NCI-H128 (cell line): ENCODE results near the gene STOX2.
"Not testable (repeated sequence)": the region's sequence is repeated elsewhere in the genome, so short reads cannot be mapped to it uniquely, and the experiment has no call there.

ENCODE experiments used
- DNase-seq: peaks from one replicate; lab custom pipeline; 2025; ENCODE audit not compliant: unreplicated experiment; lab: John Stamatoyannopoulos, UW

Gene STOX2

GRCh38 chr4:183934761-183935160, 29.7 kb downstream of the STOX2 start:
- DNase-seq, result no peak

GRCh38 chr4:183935355-183936005, 30.4 kb downstream of the STOX2 start:
- DNase-seq, result no peak

GRCh38 chr4:183936047-183936446, 30.9 kb downstream of the STOX2 start:
- DNase-seq, result no peak

DNA sequence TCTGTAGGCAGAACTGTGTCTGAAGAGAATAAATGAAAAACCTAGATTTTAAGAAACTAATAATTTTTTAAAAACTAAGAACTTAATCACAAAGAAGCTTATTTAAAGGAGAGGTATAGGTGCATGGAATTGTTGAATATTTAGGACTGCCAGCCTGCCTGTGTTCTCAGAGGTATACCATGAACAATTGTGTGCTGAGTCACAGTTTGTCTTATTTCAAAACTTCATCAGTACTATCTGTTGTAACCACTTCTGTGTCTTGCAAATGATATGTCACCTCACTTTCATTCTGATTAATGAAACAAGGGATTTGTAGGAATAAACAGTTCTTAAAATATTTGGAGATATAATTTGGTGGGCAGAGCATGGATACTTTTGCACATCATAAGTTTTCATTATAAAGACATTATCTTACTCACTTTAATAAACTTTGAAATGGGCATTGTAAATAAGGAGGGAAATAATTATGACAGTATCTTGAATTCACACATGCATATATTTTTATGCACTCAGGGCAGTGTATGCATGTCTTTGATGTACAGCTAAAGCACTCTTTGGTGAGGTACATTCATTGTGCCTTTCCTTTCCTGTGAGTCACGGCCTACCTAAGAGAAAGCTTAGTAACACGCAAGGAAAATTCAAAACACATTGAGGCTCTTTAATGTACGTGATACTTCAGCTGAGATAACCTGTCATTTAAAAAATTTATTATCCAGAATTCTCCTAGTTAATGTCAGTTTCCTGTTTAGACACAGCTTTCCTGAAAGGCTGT, 31.7 kb downstream of the STOX2 start:
- DNase-seq, result no peak

- DNase-seq, result no peak
Observed at GRCh38 chr4:183940864-183941263, 35.8 kb downstream of the STOX2 start.

GRCh38 chr4:183941964-183942363, 36.9 kb downstream of the STOX2 start:
- DNase-seq, result no peak

GRCh38 chr4:183945741-183946140, 40.6 kb downstream of the STOX2 start:
- no peak for DNase-seq

DNA sequence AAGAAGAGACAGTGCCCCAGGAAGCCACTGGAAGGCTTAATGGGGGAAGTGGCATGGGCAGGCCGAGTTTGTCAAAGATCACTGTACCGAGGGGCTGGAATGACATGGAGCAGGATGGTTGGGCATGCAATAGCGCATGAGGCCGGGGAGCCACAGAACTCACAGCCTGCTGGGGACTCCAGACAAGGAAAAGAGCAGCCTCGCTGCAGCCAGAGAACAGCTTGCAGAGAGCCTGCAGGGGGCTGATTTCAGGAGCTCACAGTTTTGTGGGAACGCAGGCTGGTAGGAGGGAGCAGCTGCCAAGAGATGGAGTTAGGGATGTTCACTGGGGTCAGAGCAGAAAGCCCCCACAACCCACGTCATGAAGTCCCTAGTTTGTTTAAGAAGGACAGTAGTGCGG, 45.4 kb downstream of the STOX2 start:
- no peak for DNase-seq

DNA sequence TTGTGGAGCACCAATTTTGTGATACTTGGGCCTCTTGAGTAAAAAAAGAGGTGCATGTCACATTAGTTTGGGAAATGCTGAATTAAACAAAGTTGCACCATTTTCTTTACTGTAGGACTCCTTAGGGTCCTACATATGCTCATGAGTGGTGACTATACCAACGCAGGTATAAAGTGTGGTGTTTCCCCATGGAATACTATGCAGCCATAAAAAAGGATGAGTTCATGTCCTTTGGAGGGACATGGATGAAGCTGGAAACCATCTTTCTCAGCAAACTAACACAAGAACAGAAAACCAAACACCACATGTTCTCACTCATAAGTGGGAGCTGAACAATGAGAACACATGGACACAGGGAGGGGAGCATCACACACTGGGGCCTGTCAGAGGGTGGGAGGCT, 47.5 kb downstream of the STOX2 start:
- not testable (repeated sequence) for DNase-seq

GRCh38 chr4:183959319-183960045, 54.4 kb downstream of the STOX2 start:
- no peak for DNase-seq

DNA sequence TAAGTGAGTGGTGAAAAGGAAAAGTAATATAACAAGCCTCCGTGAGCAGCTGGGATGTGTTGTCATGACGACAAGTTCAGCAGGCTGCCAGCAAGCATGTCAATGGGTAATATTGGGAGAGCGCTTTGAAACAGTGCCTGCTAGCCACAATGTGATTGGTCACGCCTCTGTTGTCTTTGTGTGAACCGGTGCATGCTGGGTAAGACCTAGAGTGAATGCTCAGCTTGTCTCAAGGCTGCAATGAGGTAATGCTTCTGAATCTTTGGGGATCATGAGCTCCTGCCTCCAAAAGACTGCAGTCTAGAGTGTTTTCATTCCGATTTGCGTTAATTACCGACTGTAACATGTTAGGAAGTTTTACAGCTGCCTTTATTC, 54.9 kb downstream of the STOX2 start:
- DNase-seq, result peak; percentile 45

DNA sequence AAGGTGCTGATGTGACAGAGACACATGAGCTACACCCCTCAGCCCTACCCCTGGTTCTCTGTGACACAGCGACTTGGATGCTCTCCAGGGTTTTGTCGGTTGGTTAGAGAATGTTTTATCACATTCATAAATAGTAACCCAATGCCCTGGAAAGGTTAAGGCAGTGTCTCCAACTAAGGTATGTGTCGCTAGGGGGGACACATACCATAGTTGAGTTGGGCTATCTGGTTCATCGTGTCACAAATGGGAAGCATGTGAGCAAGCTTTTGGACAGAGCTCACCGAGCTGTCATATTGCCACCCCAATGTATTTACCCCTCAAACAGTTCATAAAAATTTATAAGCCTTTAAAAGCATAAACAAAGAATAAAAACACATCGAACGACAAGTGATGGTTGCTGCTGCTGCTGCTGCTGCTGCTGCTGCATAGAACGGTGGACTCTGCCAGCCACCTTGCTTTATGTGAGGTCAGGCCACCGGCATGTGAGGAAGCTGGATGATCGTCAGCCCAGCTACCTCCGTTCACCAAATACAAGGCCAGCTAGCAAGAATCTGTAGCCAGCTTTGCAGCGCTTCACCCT, 55.9 kb downstream of the STOX2 start:
- DNase-seq, result no peak

GRCh38 chr4:183961795-183962194, 56.7 kb downstream of the STOX2 start:
- peak; percentile 31 for DNase-seq

DNA sequence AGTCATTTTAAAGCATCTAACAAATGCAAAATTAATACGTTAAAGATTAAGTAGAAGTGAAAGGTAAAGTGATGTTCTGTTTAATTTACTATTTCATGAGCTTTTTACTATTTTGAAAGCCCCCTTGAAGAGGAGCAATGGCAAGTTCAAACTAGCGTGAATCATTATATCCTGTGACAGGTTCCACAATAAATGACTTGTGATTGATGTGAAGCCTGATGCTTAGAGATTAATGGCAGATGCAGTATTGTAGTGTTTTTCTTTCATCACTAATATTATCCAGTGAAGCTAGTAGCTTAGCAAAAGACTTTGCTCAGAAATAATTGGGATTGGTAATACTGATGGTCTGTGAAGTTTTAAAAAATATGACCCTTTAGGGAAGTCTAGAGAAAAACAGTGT, 57.3 kb downstream of the STOX2 start:
- DNase-seq, result no peak

GRCh38 chr4:183966371-183966770, 61.3 kb downstream of the STOX2 start:
- DNase-seq, result no peak

DNA sequence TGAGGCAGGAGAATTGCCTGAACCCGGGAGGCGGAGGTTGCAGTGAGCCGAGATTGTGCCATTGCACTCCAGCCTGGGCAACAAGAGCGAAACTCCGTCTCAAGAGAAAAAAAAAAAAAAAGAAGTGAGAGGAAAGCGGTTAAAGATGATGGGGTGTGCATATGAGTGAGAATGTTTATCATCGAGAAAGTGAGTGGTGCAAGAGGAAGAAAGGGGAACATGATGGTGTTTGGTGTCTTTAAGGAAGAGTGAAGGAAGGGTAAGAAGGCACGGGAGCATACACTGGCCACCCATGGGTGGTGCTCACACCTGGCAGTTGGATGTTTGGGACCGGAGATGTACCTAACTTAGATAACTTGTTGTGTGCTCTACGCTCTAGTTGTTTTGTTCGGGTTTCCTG, 62.2 kb downstream of the STOX2 start:
- no peak for DNase-seq

- no peak for DNase-seq
Observed at GRCh38 chr4:183968502-183968901, 63.4 kb downstream of the STOX2 start.

- DNase-seq, result no peak
Observed at GRCh38 chr4:183968931-183969330, 63.8 kb downstream of the STOX2 start.

GRCh38 chr4:183969596-183969995, 64.5 kb downstream of the STOX2 start:
- DNase-seq, result no peak

DNA sequence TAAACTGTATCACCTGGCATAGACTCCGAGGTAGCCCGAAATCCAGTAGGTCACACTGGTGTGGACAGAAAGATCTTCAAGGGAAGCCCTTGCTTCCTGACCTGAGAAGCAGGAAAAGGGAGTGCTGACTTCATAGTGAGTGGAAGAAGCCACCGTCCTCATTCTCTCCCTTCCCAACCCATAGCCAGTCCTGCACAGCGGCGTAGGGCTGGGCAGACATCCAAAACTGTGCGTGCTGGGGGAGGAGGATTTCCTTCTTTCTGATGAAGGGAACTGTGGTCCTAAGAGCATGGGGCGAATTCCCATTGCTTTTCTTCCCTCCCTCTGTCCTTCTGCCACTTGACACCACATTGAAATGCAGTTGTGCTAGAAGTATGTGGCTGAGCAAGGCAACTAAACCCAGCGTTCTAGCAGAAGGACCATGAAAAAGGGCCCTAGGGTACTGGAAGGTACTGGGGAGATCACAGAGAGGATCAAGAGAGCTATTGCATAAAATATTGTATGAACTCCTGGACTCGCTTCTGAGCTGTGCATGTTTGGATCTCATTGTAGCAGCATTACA, 66.9 kb downstream of the STOX2 start:
- no peak for DNase-seq

DNA sequence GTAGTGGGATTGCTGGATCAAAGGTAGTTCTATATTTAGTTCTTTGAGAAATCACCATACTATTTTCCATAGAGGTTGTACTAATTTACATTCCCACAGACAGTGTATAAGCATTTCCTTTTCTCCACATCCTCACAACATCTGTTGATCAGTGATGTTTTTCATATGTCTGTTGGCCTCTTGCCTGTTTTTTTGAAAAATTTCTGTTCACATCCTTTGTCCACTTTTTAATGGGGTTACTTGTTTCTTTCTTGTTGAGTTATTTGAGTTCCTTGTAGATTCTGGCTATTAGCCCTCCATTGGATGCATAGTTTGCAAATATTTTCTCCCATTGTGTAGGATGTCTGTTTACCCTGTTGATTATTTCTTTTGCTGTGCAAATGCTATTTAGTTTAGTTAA, 72.6 kb downstream of the STOX2 start:
- DNase-seq, result no peak
